Raji (cell line): ENCODE measurements around the gene MOCS2.

ENCODE experiments used
- POLR2A ChIP-seq: IDR thresholded peaks from 2 replicates; pipeline ENCODE4 v1.6.1; 2011; ENCODE audit warnings: low read depth, low read length, control low read depth; ENCODE audit not compliant: insufficient read depth

The MOCS2 gene

GRCh38 chr5:53071738-53072137 is 37.8 kb downstream of the MOCS2 start:
- no peak for TF ChIP-seq POLR2A

GRCh38 chr5:53071298-53071697 is 38.3 kb downstream of the MOCS2 start:
- no peak for TF ChIP-seq POLR2A

- no peak for TF ChIP-seq POLR2A
These were observed 39.9 kb downstream of the MOCS2 start for GRCh38 chr5:53069626-53070025.

GRCh38 chr5:53068291-53068836 is 41.2 kb downstream of the MOCS2 start:
- no peak for TF ChIP-seq POLR2A

GRCh38 chr5:53067641-53068040 is 41.9 kb downstream of the MOCS2 start:
- no peak for TF ChIP-seq POLR2A

- TF ChIP-seq POLR2A, result no peak
These were observed 43.5 kb downstream of the MOCS2 start for GRCh38 chr5:53066088-53066487.

GRCh38 chr5:53063791-53064190 is 45.8 kb downstream of the MOCS2 start:
- TF ChIP-seq POLR2A, result no peak

GRCh38 chr5:53063176-53063575 is 46.4 kb downstream of the MOCS2 start:
- no peak for TF ChIP-seq POLR2A

- no peak for TF ChIP-seq POLR2A
These were observed 50.3 kb downstream of the MOCS2 start for GRCh38 chr5:53059281-53059680.

GRCh38 chr5:53055365-53055764 is 54.2 kb downstream of the MOCS2 start:
- no peak for TF ChIP-seq POLR2A

- TF ChIP-seq POLR2A, result no peak
These were observed 56.2 kb downstream of the MOCS2 start for GRCh38 chr5:53053364-53053763.

GRCh38 chr5:53052499-53052898 is 57.1 kb downstream of the MOCS2 start:
- TF ChIP-seq POLR2A, result no peak

GRCh38 chr5:53048248-53048647 is 61.3 kb downstream of the MOCS2 start:
- no peak for TF ChIP-seq POLR2A
